Measurements from ENCODE around the gene AP1S1. TPM values are rescaled to one million over a fixed set of nuclear protein-coding genes. Genes with fewer than 3 reads are reported as not detected.

AP1S1 gene
- total RNA-seq, 1 donor = 77.5 TPM

DNA sequence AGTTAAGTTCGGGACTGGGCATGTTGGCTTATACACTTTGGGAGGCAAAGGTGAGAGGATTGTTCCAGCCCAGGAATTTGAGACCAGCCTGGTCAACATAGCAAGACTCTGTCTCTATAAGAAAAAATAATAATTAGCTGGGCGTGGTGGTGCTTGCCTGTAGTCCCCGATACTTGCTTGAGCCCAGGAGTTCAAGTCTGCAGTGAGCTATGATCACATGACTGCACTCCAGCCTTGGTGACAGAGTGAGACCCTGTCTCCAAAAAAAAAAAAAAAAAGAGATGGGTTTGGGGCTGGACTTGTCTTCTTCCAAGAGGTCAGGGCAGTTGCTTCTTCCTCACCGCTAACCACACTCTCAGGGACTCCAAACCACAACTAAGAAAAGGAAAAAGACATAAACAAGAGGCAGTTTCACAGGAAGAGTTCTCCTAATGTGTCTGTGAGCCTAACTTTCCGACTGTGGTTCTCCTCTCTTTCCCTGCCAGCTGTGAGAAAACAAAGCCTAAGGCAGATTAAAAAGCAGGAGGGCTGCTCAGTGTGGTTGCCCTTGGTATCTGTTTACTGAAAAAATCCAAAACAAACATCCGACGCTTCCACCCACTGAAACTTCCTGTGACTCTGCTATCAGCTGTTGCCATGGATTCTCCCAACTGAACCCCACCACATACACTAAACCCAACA lies 29.8 kb upstream of the AP1S1 start:
- TF ChIP-seq CTCF (IDR thresholded peaks at IDR 0.05; ENCODE audit: insufficient read depth, low read length) = no peak
- H3K4me3 ChIP-seq (ENCODE audit: low read depth, low read length) = no peak overlapping the region
- peak; percentile 62 for DNase-seq (ENCODE audit: low read depth)

DNA sequence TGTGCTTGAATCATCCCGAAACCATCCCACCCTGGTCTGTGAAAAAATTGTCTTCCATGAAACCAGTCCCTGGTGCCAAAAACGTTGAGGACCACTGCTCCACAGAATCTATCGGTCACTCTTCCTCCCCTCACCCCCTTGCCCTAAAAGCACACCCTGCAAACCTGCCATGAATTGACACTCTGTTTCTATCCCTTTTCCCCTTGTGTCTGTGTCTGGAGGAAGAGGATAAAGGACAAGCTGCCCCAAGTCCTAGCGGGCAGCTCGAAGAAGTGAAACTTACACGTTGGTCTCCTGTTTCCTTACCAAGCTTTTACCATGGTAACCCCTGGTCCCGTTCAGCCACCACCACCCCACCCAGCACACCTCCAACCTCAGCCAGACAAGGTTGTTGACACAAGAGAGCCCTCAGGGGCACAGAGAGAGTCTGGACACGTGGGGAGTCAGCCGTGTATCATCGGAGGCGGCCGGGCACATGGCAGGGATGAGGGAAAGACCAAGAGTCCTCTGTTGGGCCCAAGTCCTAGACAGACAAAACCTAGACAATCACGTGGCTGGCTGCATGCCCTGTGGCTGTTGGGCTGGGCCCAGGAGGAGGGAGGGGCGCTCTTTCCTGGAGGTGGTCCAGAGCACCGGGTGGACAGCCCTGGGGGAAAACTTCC lies 28.2 kb upstream of the AP1S1 start:
- peak; percentile 88 for DNase-seq (ENCODE audit: low read depth)
- no peak overlapping the region for H3K4me3 ChIP-seq (ENCODE audit: low read depth, low read length)
- TF ChIP-seq CTCF (IDR thresholded peaks at IDR 0.05; ENCODE audit: insufficient read depth, low read length) = no peak

- H3K4me3 ChIP-seq (ENCODE audit: low read depth, low read length) = peak within 1 kb of the TSS; percentile 86
- TF ChIP-seq CTCF (IDR thresholded peaks at IDR 0.05; ENCODE audit: insufficient read depth, low read length) = peak; percentile 50
- DNase-seq (ENCODE audit: low read depth) = peak; percentile 100
These were observed 27.4 kb upstream of the AP1S1 start, which contains the start of gene SERPINE1 for GRCh38 chr7:101126651-101127459. SERPINE1 (plus strand) TSS chr7:101127104; CDS start chr7:101128394, 1,290 bp downstream.

DNA sequence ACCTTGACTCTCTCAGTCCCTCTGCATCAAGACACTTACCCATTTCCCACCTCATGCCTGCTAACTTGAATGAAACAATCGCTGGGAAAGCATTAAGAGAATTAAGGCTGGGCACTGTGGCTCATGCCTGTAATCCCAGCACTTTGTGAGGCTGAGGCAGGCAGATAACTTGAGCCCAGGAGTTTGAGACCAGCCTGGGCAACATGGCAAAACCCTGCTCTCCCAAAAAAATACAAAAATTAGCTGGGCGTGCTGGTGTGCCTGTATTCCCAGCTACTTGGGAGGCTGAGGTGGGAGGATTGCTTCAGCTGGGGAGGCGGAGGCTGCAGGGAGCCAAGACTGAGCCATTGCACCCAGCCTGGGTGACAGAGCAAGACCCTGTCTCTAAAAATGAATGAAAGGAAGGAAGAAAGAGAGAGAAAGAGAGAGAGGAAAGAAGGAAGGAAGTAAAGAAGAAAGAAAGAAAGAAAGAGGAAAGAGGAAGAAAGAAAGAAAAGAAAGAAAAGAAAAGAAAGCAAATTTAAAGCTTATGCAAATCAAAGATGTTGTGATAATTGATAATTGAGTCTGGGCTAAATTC lies 26.7 kb upstream of the AP1S1 start:
- TF ChIP-seq CTCF (IDR thresholded peaks at IDR 0.05; ENCODE audit: insufficient read depth, low read length) = no peak
- DNase-seq (ENCODE audit: low read depth) = peak; percentile 45
- peak overlapping the region; percentile 86 for H3K4me3 ChIP-seq (ENCODE audit: low read depth, low read length)

- TF ChIP-seq CTCF (IDR thresholded peaks at IDR 0.05; ENCODE audit: insufficient read depth, low read length) = no peak
- peak overlapping the region; percentile 86 for H3K4me3 ChIP-seq (ENCODE audit: low read depth, low read length)
- DNase-seq (ENCODE audit: low read depth) = peak; percentile 32
These were observed 26.0 kb upstream of the AP1S1 start for GRCh38 chr7:101128040-101128834.
